PC-9 (cell line): ENCODE data around the gene CAMTA1. TPM values are rescaled to one million over a fixed set of nuclear protein-coding genes. Genes with fewer than 3 reads are reported as not detected.
A peak's percentile ranks its signal among the peaks of the same experiment; 100 is the strongest.

Experiments
- BruUV-seq: library from RNA; stranded (reverse); fragments of 400-500 nt; replicated peaks from 2 replicates; lab custom pipeline; 2021; lab: Mats Ljungman, UMichigan
- CTCF ChIA-PET: fragments of 300-600 bp; sonication (Branson Sonifier 250); formaldehyde crosslinking; loops from one replicate; lab custom pipeline; 2022; ENCODE audit warnings: antibody characterized with exemption; lab: Charles Lee
- POLR2A ChIA-PET: fragments of 300-600 bp; sonication (Branson Sonifier 250); formaldehyde crosslinking; loops from one replicate; lab custom pipeline; 2022; ENCODE audit warnings: antibody characterized with exemption; ENCODE audit not compliant: unreplicated experiment; lab: Charles Lee
- DNase-seq, 2 experiments: peaks; one replicate each; pipeline versions ENCODE4 v3.0.0 to v3.0.0-alpha.2; 2015 to 2022; ENCODE audit warnings: mixed read lengths in 1 of 2
- H2AFZ ChIP-seq: fragments of 200-600 bp; sonication (generic); 2 replicates; pipeline ENCODE4 v1.8.1; 2017; ENCODE audit warnings: antibody characterized with exemption
- H3F3A ChIP-seq: fragments of 200-600 bp; sonication (generic); 2 replicates; pipeline ENCODE4 v1.8.1; 2017; ENCODE audit warnings: antibody characterized with exemption, mild to moderate bottlenecking, low read depth; ENCODE audit not compliant: insufficient read depth
- H3K27ac ChIP-seq: fragments of 200-600 bp; sonication (generic); 2 replicates; pipeline ENCODE4 v1.6.1; 2016; ENCODE audit warnings: mixed run types
- H3K27me3 ChIP-seq: fragments of 200-600 bp; sonication (generic); 2 replicates; pipeline ENCODE4 v1.6.1; 2016; ENCODE audit warnings: low read depth, mixed run types; ENCODE audit not compliant: insufficient read depth
- H3K36me3 ChIP-seq: fragments of 200-600 bp; sonication (generic); 2 replicates; pipeline ENCODE4 v1.6.1; 2016; ENCODE audit warnings: low read depth, mixed run types
- H3K4me1 ChIP-seq: fragments of 200-600 bp; sonication (generic); replicated peaks from 2 replicates; pipeline ENCODE4 v1.6.1; 2016; ENCODE audit warnings: mixed run types; ENCODE audit not compliant: insufficient read depth
- H3K4me2 ChIP-seq: fragments of 200-600 bp; sonication (generic); 2 replicates; pipeline ENCODE4 v1.6.1; 2017; ENCODE audit warnings: mixed run types
- H3K4me3 ChIP-seq: fragments of 200-600 bp; sonication (generic); 2 replicates; pipeline ENCODE4 v1.6.1; 2016; ENCODE audit warnings: mixed run types
- H3K79me2 ChIP-seq: fragments of 200-600 bp; sonication (generic); 2 replicates; pipeline ENCODE4 v1.6.1; 2017; ENCODE audit warnings: low read depth, mixed run types
- H3K9me2 ChIP-seq: fragments of 200-600 bp; sonication (generic); 2 replicates; pipeline ENCODE4 v1.8.1; 2017; ENCODE audit warnings: mild to moderate bottlenecking; ENCODE audit not compliant: insufficient read depth
- H3K9me3 ChIP-seq: fragments of 200-600 bp; sonication (generic); 2 replicates; pipeline ENCODE4 v1.8.1; 2016; ENCODE audit warnings: low read depth; ENCODE audit not compliant: insufficient read depth
- H4K20me1 ChIP-seq: fragments of 200-600 bp; sonication (generic); 2 replicates; pipeline ENCODE4 v1.8.1; 2017; ENCODE audit not compliant: insufficient read depth
- CTCF ChIP-seq: fragments of 200-600 bp; sonication (generic); conservative IDR thresholded peaks from 2 replicates; pipeline ENCODE4 v1.6.1; 2017; ENCODE audit warnings: mixed run types, antibody characterized with exemption, mild to moderate bottlenecking, moderate library complexity
- EZH2 ChIP-seq: fragments of 200-600 bp; sonication (generic); IDR thresholded peaks from 2 replicates; pipeline ENCODE4 v1.8.0; 2017; ENCODE audit warnings: antibody characterized with exemption, low read depth
- intact Hi-C: fragments of 100-400 bp; cut with micrococcal nuclease; formaldehyde crosslinking; loops from one replicate; pipeline ENCODE4 v1.10.0; 2022; ENCODE audit not compliant: unreplicated experiment
- total RNA-seq: library from RNA; stranded (reverse); gene quantifications from 2 replicates; pipeline ENCODE4 v1.2.3, GENCODE V29; 2021

CAMTA1 gene
- total RNA-seq, 1 experiment from 2014 or later: 72.3 TPM

DNA sequence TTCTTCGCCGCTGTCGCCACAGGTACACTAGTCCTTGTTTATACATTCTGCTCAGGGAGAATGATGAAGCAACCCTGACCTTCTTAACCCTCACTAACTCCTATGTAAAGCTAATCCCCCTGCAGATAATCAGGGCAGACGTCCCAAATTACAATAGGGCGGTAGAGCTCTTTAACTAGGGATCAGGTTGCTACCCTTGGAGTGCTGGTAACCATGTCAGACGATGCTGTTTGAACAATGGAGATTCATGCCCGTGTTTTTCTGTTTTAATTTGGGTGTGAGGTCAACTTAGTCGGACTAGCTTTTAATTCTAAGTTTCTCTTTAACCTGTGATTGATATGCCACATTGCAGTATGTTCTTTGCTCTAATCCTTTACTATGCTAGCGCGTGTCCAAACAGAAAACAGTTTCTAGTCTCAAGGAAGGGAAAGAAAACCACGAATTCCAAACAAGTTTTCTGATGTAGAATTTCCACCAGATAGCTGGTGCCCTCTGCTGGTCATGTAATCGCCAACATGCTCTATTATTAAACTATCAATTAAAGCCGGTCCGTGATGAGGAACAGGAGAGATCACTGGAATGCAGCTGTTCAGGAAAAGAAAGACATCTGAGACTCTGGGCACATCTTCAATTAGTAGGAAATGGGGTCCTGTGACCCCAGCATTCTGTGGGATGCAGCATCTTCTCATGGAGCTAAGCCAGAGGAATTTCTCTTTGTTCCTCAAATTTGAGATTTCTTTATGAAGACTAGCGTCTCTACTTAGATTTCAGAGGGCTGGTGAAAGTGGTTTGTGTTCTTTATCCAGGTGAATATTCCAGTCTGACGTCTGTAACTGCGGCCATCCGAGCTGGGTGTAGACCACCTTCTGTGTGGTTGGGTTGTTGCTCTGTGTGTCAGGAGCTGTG, 967.5 kb downstream of the CAMTA1 start:
- DNase-seq: peak in 1 of 2 experiments; percentile 37
- no TSS peak for BruUV-seq
- no peaks in the 10 kb centered on the region for H3K36me3 ChIP-seq
- no peaks in the 10 kb centered on the region for H3K9me3 ChIP-seq
- H4K20me1 ChIP-seq: no peaks in the 10 kb centered on the region
- no peaks in the 10 kb centered on the region for H3K79me2 ChIP-seq
- H3K9me2 ChIP-seq: no peaks in the 10 kb centered on the region
- H3K4me1 ChIP-seq: no peaks in the 10 kb centered on the region
- H3K27ac ChIP-seq: no peak overlapping the region
- peaks cover 25% of the 10 kb centered on the region; the same call in 1 of the 2 replicates for H3K27me3 ChIP-seq
- no peak for TF ChIP-seq EZH2
- peak; percentile 78 for TF ChIP-seq CTCF
- CTCF ChIA-PET: interaction anchor here (0.9 to 2.2 kb wide), 4 partner anchors 9 to 85 kb away, joined by 3 to 16 read pairs (median 9); no protein-coding TSS in a partner anchor
- peak overlapping the region; percentile 44; the same call in 1 of the 2 replicates for H3K4me3 ChIP-seq
- no peaks in the 10 kb centered on the region for H3F3A ChIP-seq
- POLR2A ChIA-PET: interaction anchor here (0.6 kb wide), 1 partner anchor 80 kb away, joined by 9 read pairs; no protein-coding TSS in a partner anchor
- H2AFZ ChIP-seq: peak overlapping the region; percentile 75
- intact Hi-C loops: loop anchor here (1.0 kb wide), 1 partner anchor 85 kb away; no protein-coding TSS in a partner anchor
- peak overlapping the region; percentile 80 for H3K4me2 ChIP-seq

DNA sequence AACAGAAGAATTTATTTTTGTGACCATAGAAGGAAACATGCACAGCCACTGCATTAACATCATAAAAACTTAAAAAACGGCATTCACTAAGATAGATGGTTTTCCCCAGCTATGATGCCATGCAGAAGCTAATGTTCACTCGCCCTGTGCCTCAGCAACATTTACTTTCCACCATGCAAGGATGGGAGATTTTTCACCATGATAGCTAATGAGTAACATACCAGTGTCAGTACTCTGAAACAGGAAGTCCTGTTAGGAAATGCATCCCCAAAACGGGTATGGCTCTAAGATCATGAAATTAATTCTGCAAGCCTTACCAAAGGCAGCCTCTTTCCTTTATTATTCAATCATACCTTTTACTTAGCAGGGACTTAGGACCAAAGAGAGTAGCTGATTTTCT, 968.4 kb downstream of the CAMTA1 start:
- Histone ChIP-seq H3K36me3 (no peaks in the 10 kb centered on the region), H3K79me2 (no peaks in the 10 kb centered on the region), H3K27ac (no peak overlapping the region), H3K27me3 (peaks cover 25% of the 10 kb centered on the region; the same call in 1 of the 2 replicates), H3K4me3 (no peak overlapping the region), H3K9me2 (no peaks in the 10 kb centered on the region), H3K4me2 (no peak overlapping the region), H3F3A (no peaks in the 10 kb centered on the region), H4K20me1 (no peaks in the 10 kb centered on the region), H2AFZ (no peak overlapping the region), H3K9me3 (no peaks in the 10 kb centered on the region), H3K4me1 (no peaks in the 10 kb centered on the region)
- no peak for DNase-seq
- intact Hi-C loops: no loop called here
- POLR2A ChIA-PET: no interaction called here
- TF ChIP-seq CTCF (no peak), EZH2 (no peak)
- no TSS peak for BruUV-seq
- CTCF ChIA-PET: interaction anchor here (0.5 to 2.2 kb wide), 4 partner anchors 27 to 1274 kb away, joined by 3 to 13 read pairs (median 7); no protein-coding TSS in a partner anchor

DNA sequence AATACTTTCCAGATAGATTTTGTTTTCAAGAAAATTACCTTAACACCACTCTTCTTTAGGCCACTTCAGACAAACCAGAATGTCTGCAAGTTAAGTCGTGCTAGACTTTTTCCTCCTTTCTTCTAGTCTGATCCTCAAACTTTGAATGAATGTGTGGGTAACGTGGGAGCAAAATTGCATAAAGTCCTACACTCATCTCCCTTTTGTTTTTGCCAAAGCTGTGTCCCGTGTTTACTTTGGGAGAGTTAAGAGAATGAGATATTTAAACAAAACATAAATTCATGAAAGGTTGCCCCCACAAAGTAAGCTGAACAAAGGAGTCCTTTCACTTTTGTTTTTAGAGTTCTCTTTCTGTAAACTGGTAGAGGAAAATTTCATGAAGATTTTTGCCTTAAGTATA, 969.0 kb downstream of the CAMTA1 start:
- Histone ChIP-seq H3K4me3 (no peak overlapping the region), H3K4me1 (no peaks in the 10 kb centered on the region), H3K9me2 (no peaks in the 10 kb centered on the region), H3K27ac (no peak overlapping the region), H2AFZ (no peak overlapping the region), H3K27me3 (peaks cover 25% of the 10 kb centered on the region; the same call in 1 of the 2 replicates), H3K9me3 (no peaks in the 10 kb centered on the region), H3K36me3 (no peaks in the 10 kb centered on the region), H4K20me1 (no peaks in the 10 kb centered on the region), H3K79me2 (no peaks in the 10 kb centered on the region), H3K4me2 (no peak overlapping the region), H3F3A (no peaks in the 10 kb centered on the region)
- ChIA-PET CTCF (interaction anchor here (0.5 kb wide), 2 partner anchors 28 to 1275 kb away, joined by 6 to 8 read pairs; no protein-coding TSS in a partner anchor), POLR2A (no interaction called here)
- intact Hi-C loops: no loop called here
- BruUV-seq: no TSS peak
- TF ChIP-seq CTCF (no peak), EZH2 (no peak)
- DNase-seq: no peak
